Measurements from ENCODE around the gene CYP2A6. TPM values are rescaled to one million over a fixed set of nuclear protein-coding genes. Genes with fewer than 3 reads are reported as not detected.
"Not testable (repeated sequence)": the region's sequence is repeated elsewhere in the genome, so short reads cannot be mapped to it uniquely, and the experiment has no call there.

CYP2A6 gene
- total RNA-seq, 1 donor from 2014 or later: not detected

- not testable (repeated sequence) for H3K36me3 ChIP-seq (ENCODE audit: control insufficient read depth, insufficient read depth, low read length); DNase-seq (ENCODE audit: low read depth); H3K27me3 ChIP-seq (ENCODE audit: control insufficient read depth, insufficient read depth, low read length); H3K4me3 ChIP-seq (ENCODE audit: low read depth, low read length)
Measured at GRCh38 chr19:40875526-40875951, 25.3 kb upstream of the CYP2A6 start.

GRCh38 chr19:40874874-40875273 is 24.6 kb upstream of the CYP2A6 start:
- H3K4me3 ChIP-seq (ENCODE audit: low read depth, low read length); DNase-seq (ENCODE audit: low read depth); H3K27me3 ChIP-seq (ENCODE audit: control insufficient read depth, insufficient read depth, low read length); H3K36me3 ChIP-seq (ENCODE audit: control insufficient read depth, insufficient read depth, low read length): not testable (repeated sequence)

- H3K4me3 ChIP-seq (ENCODE audit: low read depth, low read length); H3K36me3 ChIP-seq (ENCODE audit: control insufficient read depth, insufficient read depth, low read length); DNase-seq (ENCODE audit: low read depth); H3K27me3 ChIP-seq (ENCODE audit: control insufficient read depth, insufficient read depth, low read length): not testable (repeated sequence)
Measured at GRCh38 chr19:40873873-40874272, 23.6 kb upstream of the CYP2A6 start.

GRCh38 chr19:40872209-40872608 is 22.0 kb upstream of the CYP2A6 start:
- H3K36me3 ChIP-seq (ENCODE audit: control insufficient read depth, insufficient read depth, low read length): no peaks in the 10 kb centered on the region
- DNase-seq (ENCODE audit: low read depth): no peak
- no peak overlapping the region for H3K4me3 ChIP-seq (ENCODE audit: low read depth, low read length)
- H3K27me3 ChIP-seq (ENCODE audit: control insufficient read depth, insufficient read depth, low read length): peaks cover 2% of the 10 kb centered on the region
- TF ChIP-seq CTCF (IDR thresholded peaks at IDR 0.05; ENCODE audit: insufficient read depth, low read length, poor library complexity, severe bottlenecking): no peak

GRCh38 chr19:40867701-40868100 is 17.5 kb upstream of the CYP2A6 start:
- no peaks in the 10 kb centered on the region for H3K36me3 ChIP-seq (ENCODE audit: control insufficient read depth, insufficient read depth, low read length)
- no peak for TF ChIP-seq CTCF (IDR thresholded peaks at IDR 0.05; ENCODE audit: insufficient read depth, low read length, poor library complexity, severe bottlenecking)
- H3K4me3 ChIP-seq (ENCODE audit: low read depth, low read length): no peak overlapping the region
- DNase-seq (ENCODE audit: low read depth): no peak
- H3K27me3 ChIP-seq (ENCODE audit: control insufficient read depth, insufficient read depth, low read length): no peaks in the 10 kb centered on the region

GRCh38 chr19:40864739-40865496 is 14.7 kb upstream of the CYP2A6 start:
- not testable (repeated sequence) for H3K27me3 ChIP-seq (ENCODE audit: control insufficient read depth, insufficient read depth, low read length); H3K4me3 ChIP-seq (ENCODE audit: low read depth, low read length); DNase-seq (ENCODE audit: low read depth); H3K36me3 ChIP-seq (ENCODE audit: control insufficient read depth, insufficient read depth, low read length)

GRCh38 chr19:40862785-40863184 is 12.5 kb upstream of the CYP2A6 start:
- Histone ChIP-seq H3K4me3 (ENCODE audit: low read depth, low read length) (no peak overlapping the region), H3K36me3 (ENCODE audit: control insufficient read depth, insufficient read depth, low read length) (no peaks in the 10 kb centered on the region), H3K27me3 (ENCODE audit: control insufficient read depth, insufficient read depth, low read length) (no peaks in the 10 kb centered on the region)
- DNase-seq (ENCODE audit: low read depth): no peak
- no peak for TF ChIP-seq CTCF (IDR thresholded peaks at IDR 0.05; ENCODE audit: insufficient read depth, low read length, poor library complexity, severe bottlenecking)

GRCh38 chr19:40862333-40862732 is 12.1 kb upstream of the CYP2A6 start:
- no peak for TF ChIP-seq CTCF (IDR thresholded peaks at IDR 0.05; ENCODE audit: insufficient read depth, low read length, poor library complexity, severe bottlenecking)
- no peak for DNase-seq (ENCODE audit: low read depth)
- H3K36me3 ChIP-seq (ENCODE audit: control insufficient read depth, insufficient read depth, low read length): no peaks in the 10 kb centered on the region
- H3K27me3 ChIP-seq (ENCODE audit: control insufficient read depth, insufficient read depth, low read length): no peaks in the 10 kb centered on the region
- H3K4me3 ChIP-seq (ENCODE audit: low read depth, low read length): no peak overlapping the region

All from kidney epithelial cell (primary cell).